Activated gamma-delta T cell treated with anti-CD3 and anti-CD28 coated beads, Interleukin-2, amount 50 U/mL, for 16 hours (primary cell): ENCODE data around the gene PGAP3.
"Not testable (repeated sequence)": the region's sequence is repeated elsewhere in the genome, so short reads cannot be mapped to it uniquely, and the experiment has no call there.

Source experiments
- DNase-seq: peaks from one replicate; pipeline ENCODE4 v3.0.0-alpha.2; 2020; ENCODE audit warnings: low read depth

PGAP3 gene, protein sequence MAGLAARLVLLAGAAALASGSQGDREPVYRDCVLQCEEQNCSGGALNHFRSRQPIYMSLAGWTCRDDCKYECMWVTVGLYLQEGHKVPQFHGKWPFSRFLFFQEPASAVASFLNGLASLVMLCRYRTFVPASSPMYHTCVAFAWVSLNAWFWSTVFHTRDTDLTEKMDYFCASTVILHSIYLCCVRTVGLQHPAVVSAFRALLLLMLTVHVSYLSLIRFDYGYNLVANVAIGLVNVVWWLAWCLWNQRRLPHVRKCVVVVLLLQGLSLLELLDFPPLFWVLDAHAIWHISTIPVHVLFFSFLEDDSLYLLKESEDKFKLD

DNA sequence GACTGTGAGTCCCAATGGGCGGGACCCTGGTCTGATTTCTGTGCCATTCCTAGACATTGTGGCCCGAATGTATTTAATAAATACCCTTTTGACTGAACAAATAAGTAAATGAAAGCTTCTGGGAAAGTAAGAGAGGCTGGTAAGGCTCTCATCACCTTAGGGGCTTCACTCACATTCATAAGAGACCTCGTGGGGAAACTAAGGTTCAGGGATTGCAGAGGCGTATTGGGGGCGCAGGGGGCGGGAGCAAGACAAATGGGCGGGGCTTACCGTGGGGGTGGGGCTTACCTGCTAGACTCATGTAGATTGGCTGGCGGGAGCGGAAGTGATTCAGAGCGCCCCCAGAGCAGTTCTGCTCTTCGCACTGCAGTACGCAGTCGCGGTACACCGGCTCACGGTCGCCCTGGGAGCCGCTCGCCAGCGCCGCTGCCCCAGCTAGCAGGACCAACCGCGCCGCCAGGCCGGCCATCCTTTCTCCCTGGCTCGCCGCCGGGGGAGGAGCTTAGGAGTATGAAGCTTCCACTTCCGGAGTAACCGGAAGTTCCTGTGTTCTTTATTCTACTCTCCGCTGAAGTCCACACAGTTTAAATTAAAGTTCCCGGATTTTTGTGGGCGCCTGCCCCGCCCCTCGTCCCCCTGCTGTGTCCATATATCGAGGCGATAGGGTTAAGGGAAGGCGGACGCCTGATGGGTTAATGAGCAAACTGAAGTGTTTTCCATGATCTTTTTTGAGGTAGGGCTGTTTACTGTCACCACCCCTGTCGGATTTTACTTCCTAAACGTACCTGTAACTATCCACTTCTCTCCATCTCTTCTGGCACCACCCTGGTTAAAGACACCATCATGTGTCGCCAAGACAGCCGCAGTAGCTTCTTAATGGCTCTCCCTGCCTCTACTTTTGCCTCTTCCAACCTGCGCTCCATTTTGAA is at the start of gene PGAP3:
PGAP3 (minus strand) TSS at position 512 of the 929 bp plus-strand sequence; CDS start at position 469, 43 bp downstream.
- peak; percentile 69 for DNase-seq

- DNase-seq: no peak
Measured at GRCh38 chr17:39737206-39737759, 49.4 kb upstream of the PGAP3 start.

DNA sequence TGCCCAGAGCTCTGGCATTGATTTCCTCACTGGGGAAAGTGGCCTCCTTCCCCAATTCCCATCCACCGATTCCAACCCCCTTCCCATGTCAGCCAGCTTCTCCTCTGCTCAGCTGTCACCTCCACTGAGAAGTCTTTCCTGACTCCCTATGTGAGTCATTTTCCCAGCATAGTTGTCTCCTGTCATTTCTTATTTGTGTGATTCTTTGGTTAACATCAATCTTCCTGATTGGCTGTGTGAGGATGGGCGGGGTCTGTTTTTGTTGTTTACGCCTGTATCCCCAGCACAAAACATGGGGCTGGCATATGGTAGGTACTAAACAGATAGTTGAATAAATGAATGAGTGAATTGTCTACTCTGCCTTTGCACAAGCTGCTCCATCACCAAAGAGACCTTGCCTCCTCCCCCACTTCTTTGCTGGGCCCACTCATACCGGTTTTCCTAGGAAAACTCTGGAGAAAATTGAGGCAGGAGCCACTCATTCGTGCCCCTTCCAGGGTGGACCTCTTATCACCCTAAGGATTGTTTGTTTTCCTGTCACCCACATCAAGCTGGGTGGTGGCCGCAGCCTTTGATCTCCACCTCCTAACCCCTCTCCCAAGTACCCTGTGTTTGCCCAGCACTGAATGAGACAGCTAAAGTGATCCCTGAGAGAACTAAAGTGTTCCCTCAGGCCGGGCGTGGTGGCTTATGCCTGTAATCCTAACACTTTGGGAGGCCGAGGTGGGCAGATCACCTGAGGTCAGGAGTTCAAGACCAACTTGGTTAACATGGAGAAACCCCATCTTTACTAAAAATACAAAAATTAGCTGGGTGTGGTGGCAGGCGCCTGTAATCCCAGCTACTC is 48.7 kb upstream of the PGAP3 start:
- no peak for DNase-seq

GRCh38 chr17:39735882-39736281 is 48.0 kb upstream of the PGAP3 start:
- DNase-seq: no peak

- DNase-seq: no peak
Measured at GRCh38 chr17:39732586-39732985, 44.7 kb upstream of the PGAP3 start.

- peak; percentile 93 for DNase-seq
Measured at GRCh38 chr17:39730095-39730921, 42.5 kb upstream of the PGAP3 start, which contains the start of gene MIEN1. Gene MIEN1, minus strand, starts transcription at chr17:39730532. Its CDS starts 37 bp downstream, at chr17:39730495.

DNA sequence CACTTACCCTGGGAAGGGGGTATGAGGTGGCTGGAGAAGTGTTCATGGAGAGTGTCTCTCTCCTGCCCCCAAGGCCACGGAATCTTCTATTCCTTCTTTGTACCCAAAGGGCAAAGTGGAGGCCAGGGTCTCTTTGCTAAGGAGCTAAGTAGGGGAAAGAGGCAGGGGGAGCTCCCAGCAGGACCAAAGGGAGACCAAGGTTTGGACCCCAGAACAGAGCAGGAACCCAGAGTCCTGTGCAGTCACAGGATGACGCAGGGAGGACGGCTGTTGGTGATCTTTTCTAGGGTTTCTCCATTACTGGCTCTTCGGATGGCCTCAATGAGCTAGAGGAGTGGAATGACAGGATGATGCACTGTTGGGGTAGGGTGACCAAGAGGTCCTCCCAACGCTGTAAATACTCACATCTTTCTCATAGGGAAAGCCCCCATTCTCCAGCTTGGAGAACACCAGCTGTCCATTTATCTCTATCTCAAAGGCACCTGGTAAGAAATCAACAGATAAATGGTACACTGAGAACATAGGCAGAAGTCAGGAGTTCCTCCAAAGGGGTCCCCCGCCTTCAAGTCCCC is 41.5 kb upstream of the PGAP3 start:
- DNase-seq: no peak

DNA sequence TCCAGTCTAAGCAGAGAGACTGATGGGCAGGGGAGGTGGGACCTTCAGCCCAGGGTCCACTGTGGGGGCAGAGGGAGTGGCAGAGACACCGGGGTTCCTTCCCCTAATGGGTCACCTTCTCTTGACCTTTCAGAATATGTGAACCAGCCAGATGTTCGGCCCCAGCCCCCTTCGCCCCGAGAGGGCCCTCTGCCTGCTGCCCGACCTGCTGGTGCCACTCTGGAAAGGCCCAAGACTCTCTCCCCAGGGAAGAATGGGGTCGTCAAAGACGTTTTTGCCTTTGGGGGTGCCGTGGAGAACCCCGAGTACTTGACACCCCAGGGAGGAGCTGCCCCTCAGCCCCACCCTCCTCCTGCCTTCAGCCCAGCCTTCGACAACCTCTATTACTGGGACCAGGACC is 39.7 kb upstream of the PGAP3 start:
- DNase-seq: no peak

DNA sequence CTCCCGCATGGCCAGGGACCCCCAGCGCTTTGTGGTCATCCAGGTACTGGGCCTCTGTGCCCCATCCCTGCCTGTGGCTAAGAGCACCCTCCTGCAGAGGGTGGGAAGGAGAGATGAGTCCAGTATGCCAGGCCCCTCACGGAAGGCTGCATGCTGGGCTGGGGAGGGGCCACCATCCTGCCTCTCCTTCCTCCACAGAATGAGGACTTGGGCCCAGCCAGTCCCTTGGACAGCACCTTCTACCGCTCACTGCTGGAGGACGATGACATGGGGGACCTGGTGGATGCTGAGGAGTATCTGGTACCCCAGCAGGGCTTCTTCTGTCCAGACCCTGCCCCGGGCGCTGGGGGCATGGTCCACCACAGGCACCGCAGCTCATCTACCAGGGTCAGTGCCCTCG is 38.8 kb upstream of the PGAP3 start:
- DNase-seq: no peak

GRCh38 chr17:39725923-39726322 is 38.1 kb upstream of the PGAP3 start:
- DNase-seq: not testable (repeated sequence)

- no peak for DNase-seq
Measured at GRCh38 chr17:39724731-39725130, 36.9 kb upstream of the PGAP3 start.

- DNase-seq: no peak
Measured at GRCh38 chr17:39722965-39723848, 35.4 kb upstream of the PGAP3 start.

- no peak for DNase-seq
Measured at GRCh38 chr17:39722104-39722503, 34.2 kb upstream of the PGAP3 start.

GRCh38 chr17:39719563-39720355 is 31.9 kb upstream of the PGAP3 start:
- no peak for DNase-seq

- no peak for DNase-seq
Measured at GRCh38 chr17:39717660-39718059, 29.8 kb upstream of the PGAP3 start.

DNA sequence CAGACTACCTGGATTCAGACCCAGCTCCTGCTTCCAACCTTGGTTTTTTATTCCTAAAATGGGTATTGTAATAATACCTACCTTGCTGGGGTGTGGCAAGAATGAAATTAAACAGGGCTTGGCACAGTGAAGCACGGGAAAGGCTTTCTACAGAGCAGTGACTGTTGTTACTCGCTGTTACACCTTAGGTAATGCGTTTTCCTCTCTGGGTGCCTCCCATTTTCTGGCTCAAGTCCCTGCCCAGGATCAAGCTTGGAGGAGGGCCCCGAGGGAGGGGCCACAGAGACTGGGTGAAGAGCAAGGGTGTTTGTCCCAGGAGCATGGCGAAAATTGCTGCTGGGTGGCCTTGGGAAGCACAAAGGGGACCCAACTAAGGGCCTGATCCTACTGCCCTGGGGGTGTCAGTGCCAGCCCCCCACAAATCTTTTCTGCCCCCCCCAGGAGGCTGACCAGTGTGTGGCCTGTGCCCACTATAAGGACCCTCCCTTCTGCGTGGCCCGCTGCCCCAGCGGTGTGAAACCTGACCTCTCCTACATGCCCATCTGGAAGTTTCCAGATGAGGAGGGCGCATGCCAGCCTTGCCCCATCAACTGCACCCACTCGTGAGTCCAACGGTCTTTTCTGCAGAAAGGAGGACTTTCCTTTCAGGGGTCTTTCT is 29.2 kb upstream of the PGAP3 start:
- DNase-seq: no peak

GRCh38 chr17:39716073-39716818 is 28.4 kb upstream of the PGAP3 start:
- no peak for DNase-seq
